T-helper 1 cell treated with Interleukin-12 subunit alpha and Interleukin-12 subunit beta and Interleukin-4 antibody, amounts not matched to agents 30 μg/mL and 1 μg/mL, for 36 hours (primary cell): ENCODE data around the gene CACNA1S.

Source experiments
- H3K27ac Mint-ChIP-seq: one replicate; pipeline ENCODE4 v1.8.0; 2021; ENCODE audit warnings: mild to moderate bottlenecking, mixed read lengths
- H3K27me3 Mint-ChIP-seq: one replicate; pipeline ENCODE4 v1.8.0; 2021; ENCODE audit warnings: low read depth, mixed read lengths
- H3K36me3 Mint-ChIP-seq: one replicate; pipeline ENCODE4 v1.8.0; 2021; ENCODE audit warnings: low read depth, mixed read lengths
- H3K4me1 Mint-ChIP-seq: one replicate; pipeline ENCODE4 v1.8.0; 2021; ENCODE audit warnings: low read depth, mixed read lengths
- H3K4me3 Mint-ChIP-seq: one replicate; pipeline ENCODE4 v1.8.0; 2021; ENCODE audit warnings: mild to moderate bottlenecking, moderate library complexity, mixed read lengths
- H3K9me3 Mint-ChIP-seq: one replicate; pipeline ENCODE4 v1.8.0; 2021; ENCODE audit warnings: mixed read lengths

The CACNA1S gene

GRCh38 chr1:201114245-201115131, 2.3 kb upstream of the CACNA1S start:
- Mint-ChIP-seq H3K4me1 (peaks cover 2% of the 10 kb centered on the region), H3K27ac (no peak overlapping the region), H3K9me3 (no peaks in the 10 kb centered on the region), H3K4me3 (peak overlapping the region; percentile 79), H3K27me3 (peaks cover 47% of the 10 kb centered on the region), H3K36me3 (no peaks in the 10 kb centered on the region)

- no peaks in the 10 kb centered on the region for H3K36me3 Mint-ChIP-seq
- peaks cover 2% of the 10 kb centered on the region for H3K4me1 Mint-ChIP-seq
- H3K9me3 Mint-ChIP-seq, result no peaks in the 10 kb centered on the region
- H3K27me3 Mint-ChIP-seq, result peaks cover 47% of the 10 kb centered on the region
- no peak overlapping the region for H3K27ac Mint-ChIP-seq
- H3K4me3 Mint-ChIP-seq, result peak overlapping the region; percentile 79
These were observed 1.4 kb upstream of the CACNA1S start for GRCh38 chr1:201113451-201114244.

GRCh38 chr1:201112926-201113325, 700 bp upstream of the CACNA1S start:
- Mint-ChIP-seq H3K9me3 (no peaks in the 10 kb centered on the region), H3K27me3 (peaks cover 47% of the 10 kb centered on the region), H3K4me3 (peak overlapping the region; percentile 21), H3K36me3 (no peaks in the 10 kb centered on the region), H3K4me1 (peaks cover 2% of the 10 kb centered on the region), H3K27ac (no peak overlapping the region)

- Mint-ChIP-seq H3K4me3 (no peak overlapping the region), H3K9me3 (no peaks in the 10 kb centered on the region), H3K4me1 (peaks cover 2% of the 10 kb centered on the region), H3K27me3 (peaks cover 36% of the 10 kb centered on the region), H3K36me3 (no peaks in the 10 kb centered on the region), H3K27ac (no peak overlapping the region)
These were observed 554 bp downstream of the CACNA1S start for GRCh38 chr1:201111672-201112071.

- no peaks in the 10 kb centered on the region for H3K36me3 Mint-ChIP-seq
- no peak overlapping the region for H3K4me3 Mint-ChIP-seq
- peaks cover 2% of the 10 kb centered on the region for H3K4me1 Mint-ChIP-seq
- no peak overlapping the region for H3K27ac Mint-ChIP-seq
- no peaks in the 10 kb centered on the region for H3K9me3 Mint-ChIP-seq
- peaks cover 31% of the 10 kb centered on the region for H3K27me3 Mint-ChIP-seq
These were observed 1.1 kb downstream of the CACNA1S start for GRCh38 chr1:201111156-201111555.

GRCh38 chr1:201110616-201111015, 1.6 kb downstream of the CACNA1S start:
- no peaks in the 10 kb centered on the region for H3K9me3 Mint-ChIP-seq
- H3K4me1 Mint-ChIP-seq, result peaks cover 2% of the 10 kb centered on the region
- peaks cover 25% of the 10 kb centered on the region for H3K27me3 Mint-ChIP-seq
- no peaks in the 10 kb centered on the region for H3K36me3 Mint-ChIP-seq
- H3K27ac Mint-ChIP-seq, result no peak overlapping the region
- H3K4me3 Mint-ChIP-seq, result no peak overlapping the region

- H3K27me3 Mint-ChIP-seq, result peaks cover 24% of the 10 kb centered on the region
- H3K4me1 Mint-ChIP-seq, result peaks cover 2% of the 10 kb centered on the region
- H3K27ac Mint-ChIP-seq, result no peak overlapping the region
- no peak overlapping the region for H3K4me3 Mint-ChIP-seq
- no peaks in the 10 kb centered on the region for H3K36me3 Mint-ChIP-seq
- no peaks in the 10 kb centered on the region for H3K9me3 Mint-ChIP-seq
These were observed 2.1 kb downstream of the CACNA1S start for GRCh38 chr1:201110138-201110537.

- no peak overlapping the region for H3K27ac Mint-ChIP-seq
These were observed 2.6 kb downstream of the CACNA1S start for GRCh38 chr1:201109651-201110050.

GRCh38 chr1:201108614-201109013, 3.6 kb downstream of the CACNA1S start:
- H3K27ac Mint-ChIP-seq, result no peak overlapping the region
- H3K4me3 Mint-ChIP-seq, result no peak overlapping the region
- peaks cover 13% of the 10 kb centered on the region for H3K27me3 Mint-ChIP-seq
- H3K4me1 Mint-ChIP-seq, result no peaks in the 10 kb centered on the region
- H3K9me3 Mint-ChIP-seq, result no peaks in the 10 kb centered on the region
- H3K36me3 Mint-ChIP-seq, result no peaks in the 10 kb centered on the region

More at GRCh38 chr1:201109651-201110050, 2.6 kb downstream of the CACNA1S start:
- H3K27me3 Mint-ChIP-seq, result peaks cover 21% of the 10 kb centered on the region
- no peaks in the 10 kb centered on the region for H3K36me3 Mint-ChIP-seq
- peaks cover 2% of the 10 kb centered on the region for H3K4me1 Mint-ChIP-seq
- H3K4me3 Mint-ChIP-seq, result no peak overlapping the region
- H3K9me3 Mint-ChIP-seq, result no peaks in the 10 kb centered on the region

GRCh38 chr1:201105688-201106087, 6.5 kb downstream of the CACNA1S start:
- no peak overlapping the region for H3K27ac Mint-ChIP-seq

GRCh38 chr1:201104141-201104540, 8.1 kb downstream of the CACNA1S start:
- Mint-ChIP-seq H3K36me3 (no peaks in the 10 kb centered on the region), H3K27ac (no peak overlapping the region), H3K9me3 (no peaks in the 10 kb centered on the region), H3K4me3 (no peak overlapping the region), H3K4me1 (no peaks in the 10 kb centered on the region), H3K27me3 (no peaks in the 10 kb centered on the region)

More at GRCh38 chr1:201105688-201106087, 6.5 kb downstream of the CACNA1S start:
- H3K36me3 Mint-ChIP-seq, result no peaks in the 10 kb centered on the region
- no peaks in the 10 kb centered on the region for H3K4me1 Mint-ChIP-seq
- no peaks in the 10 kb centered on the region for H3K27me3 Mint-ChIP-seq
- no peak overlapping the region for H3K4me3 Mint-ChIP-seq
- H3K9me3 Mint-ChIP-seq, result no peaks in the 10 kb centered on the region

- Mint-ChIP-seq H3K27me3 (no peaks in the 10 kb centered on the region), H3K27ac (no peak overlapping the region), H3K4me3 (no peak overlapping the region), H3K4me1 (no peaks in the 10 kb centered on the region), H3K36me3 (no peaks in the 10 kb centered on the region), H3K9me3 (no peaks in the 10 kb centered on the region)
These were observed 8.6 kb downstream of the CACNA1S start for GRCh38 chr1:201103666-201104065.

- H3K4me1 Mint-ChIP-seq, result no peaks in the 10 kb centered on the region
- no peak overlapping the region for H3K27ac Mint-ChIP-seq
- H3K27me3 Mint-ChIP-seq, result peaks cover 6% of the 10 kb centered on the region
- no peaks in the 10 kb centered on the region for H3K36me3 Mint-ChIP-seq
- no peaks in the 10 kb centered on the region for H3K9me3 Mint-ChIP-seq
- H3K4me3 Mint-ChIP-seq, result no peak overlapping the region
These were observed 11.9 kb downstream of the CACNA1S start for GRCh38 chr1:201100169-201100930.

- Mint-ChIP-seq H3K27me3 (peaks cover 6% of the 10 kb centered on the region), H3K4me1 (no peaks in the 10 kb centered on the region), H3K36me3 (no peaks in the 10 kb centered on the region), H3K4me3 (no peak overlapping the region), H3K27ac (no peak overlapping the region), H3K9me3 (no peaks in the 10 kb centered on the region)
These were observed 13.1 kb downstream of the CACNA1S start for GRCh38 chr1:201098992-201099677.
